IMR-90 (cell line): Measurements from ENCODE around the gene MRPL4. TPM values are rescaled to one million over a fixed set of nuclear protein-coding genes. Genes with fewer than 3 reads are reported as not detected.

Experiments
- ATAC-seq: fragments of 200-7000 bp; cut with Tn5 transposase; 2 replicates; pipeline ENCODE4 v1.9.1; 2020; ENCODE audit warnings: low read depth, mild to moderate bottlenecking, moderate library complexity
- BruUV-seq: library from RNA; stranded (reverse); fragments of 400-500 nt; replicated peaks from 2 replicates; lab custom pipeline; 2021; lab: Mats Ljungman, UMichigan
- CTCF ChIA-PET: fragments of 300-600 bp; formaldehyde crosslinking; extraction: SDS; loops from one replicate; lab custom pipeline; 2021; ENCODE audit warnings: antibody characterized with exemption; lab: Yijun Ruan, JAX
- POLR2A ChIA-PET: fragments of 300-600 bp; sonication (Branson Sonifier 250); formaldehyde crosslinking; loops from one replicate; lab custom pipeline; 2022; ENCODE audit warnings: antibody characterized with exemption; ENCODE audit not compliant: unreplicated experiment; lab: Charles Lee
- DNase-seq: peaks from one replicate; pipeline ENCODE4 v3.0.0; 2013
- H2AFZ ChIP-seq: replicated peaks from 2 replicates; pipeline ENCODE3; 2013; ENCODE audit warnings: low read length, mild to moderate bottlenecking; ENCODE audit not compliant: poor library complexity
- H2AK5ac ChIP-seq: 2 replicates; pipeline ENCODE4 v1.6.1; 2013; ENCODE audit warnings: low read depth, low read length, inconsistent platforms
- H2AK9ac ChIP-seq: replicated peaks from 2 replicates; pipeline ENCODE3; 2013; ENCODE audit warnings: mild to moderate bottlenecking, low read depth, low read length, moderate library complexity; ENCODE audit not compliant: poor library complexity
- H2BK120ac ChIP-seq: 2 replicates; pipeline ENCODE4 v1.6.1; 2013; ENCODE audit warnings: low read depth, low read length, inconsistent platforms
- H2BK15ac ChIP-seq: 3 replicates; pipeline ENCODE4 v1.6.1; 2013; ENCODE audit warnings: low read depth, low read length, inconsistent platforms
- H2BK20ac ChIP-seq: 2 replicates; pipeline ENCODE4 v1.6.1; 2013; ENCODE audit warnings: low read depth, mild to moderate bottlenecking, inconsistent platforms, low read length, moderate library complexity
- H2BK5ac ChIP-seq: 2 replicates; pipeline ENCODE4 v1.6.1; 2013; ENCODE audit warnings: mild to moderate bottlenecking, low read depth, low read length, inconsistent platforms; ENCODE audit not compliant: poor library complexity, severe bottlenecking
- H3K14ac ChIP-seq: replicated peaks from 2 replicates; pipeline ENCODE4 v1.6.1; 2013; ENCODE audit warnings: low read depth, low read length, inconsistent platforms
- H3K18ac ChIP-seq: 2 replicates; pipeline ENCODE4 v1.6.1; 2013; ENCODE audit warnings: low read depth, low read length, control low read depth
- H3K23ac ChIP-seq: 2 replicates; pipeline ENCODE4 v1.6.1; 2013; ENCODE audit warnings: low read depth, low read length, inconsistent platforms
- H3K27ac ChIP-seq: 2 replicates; pipeline ENCODE4 v1.5.1; 2013; ENCODE audit warnings: mild to moderate bottlenecking, control low read depth, low read length; ENCODE audit not compliant: insufficient read depth
- H3K27me3 ChIP-seq: 2 replicates; pipeline ENCODE4 v1.6.1; 2013; ENCODE audit warnings: low read length; ENCODE audit not compliant: control insufficient read depth, insufficient read depth
- H3K36me3 ChIP-seq: 2 replicates; pipeline ENCODE4 v1.6.1; 2013; ENCODE audit warnings: low read length, mixed read lengths; ENCODE audit not compliant: control insufficient read depth, insufficient read depth
- H3K4ac ChIP-seq: 2 replicates; pipeline ENCODE4 v1.6.1; 2013; ENCODE audit warnings: low read depth, low read length, inconsistent platforms
- H3K4me1 ChIP-seq: 2 replicates; pipeline ENCODE4 v1.6.1; 2013; ENCODE audit warnings: low read length, mixed read lengths; ENCODE audit not compliant: control insufficient read depth, insufficient read depth
- H3K4me2 ChIP-seq: 2 replicates; pipeline ENCODE4 v1.6.1; 2013; ENCODE audit warnings: low read depth, mild to moderate bottlenecking, control low read depth, low read length, moderate library complexity
- H3K4me3 ChIP-seq: 2 replicates; pipeline ENCODE4 v1.5.1; 2013; ENCODE audit warnings: low read depth, mild to moderate bottlenecking, control low read depth, low read length, moderate library complexity; ENCODE audit not compliant: insufficient read depth
- H3K56ac ChIP-seq: 2 replicates; pipeline ENCODE4 v1.6.1; 2013; ENCODE audit warnings: low read length, inconsistent platforms; ENCODE audit not compliant: insufficient read depth; ENCODE audit errors: extremely low read depth
- H3K79me1 ChIP-seq, 2 experiments: 2 replicates each; pipeline ENCODE4 v1.6.1; 2013; ENCODE audit warnings: low read length in 2 of 2, inconsistent platforms in 1 of 2, low read depth in 1 of 2
- H3K9ac ChIP-seq: 2 replicates; pipeline ENCODE4 v1.6.1; 2013; ENCODE audit warnings: low read depth, low read length, control low read depth
- H3K9me1 ChIP-seq: 2 replicates; pipeline ENCODE4 v1.6.1; 2013; ENCODE audit warnings: low read length, inconsistent platforms; ENCODE audit not compliant: insufficient read depth
- H3K9me3 ChIP-seq: 2 replicates; pipeline ENCODE4 v1.6.1; 2013; ENCODE audit warnings: low read length; ENCODE audit not compliant: control insufficient read depth, insufficient read depth
- H4K20me1 ChIP-seq: 2 replicates; pipeline ENCODE4 v1.6.1; 2013; ENCODE audit warnings: low read length, inconsistent platforms; ENCODE audit not compliant: insufficient read depth
- H4K5ac ChIP-seq: 2 replicates; pipeline ENCODE4 v1.6.1; 2013; ENCODE audit warnings: mild to moderate bottlenecking, low read depth, low read length, control low read depth
- H4K8ac ChIP-seq, 2 experiments: 2 replicates each; pipeline ENCODE4 v1.6.1; 2013; ENCODE audit warnings: low read depth in 2 of 2, low read length in 2 of 2, control low read depth in 1 of 2, inconsistent platforms in 1 of 2
- H4K91ac ChIP-seq: 2 replicates; pipeline ENCODE4 v1.6.1; 2013; ENCODE audit warnings: low read depth, low read length, inconsistent platforms; ENCODE audit not compliant: insufficient read depth
- BHLHE40 ChIP-seq: fragments of 150-350 bp; IDR thresholded peaks from 2 replicates; pipeline ENCODE4 v1.6.1; 2016; ENCODE audit warnings: mild to moderate bottlenecking, low read depth, low read length
- CEBPB ChIP-seq: IDR thresholded peaks from 2 replicates; pipeline ENCODE4 v1.6.1; 2012; ENCODE audit warnings: low read depth, low read length, improper control_type of control experiment
- CHD1 ChIP-seq: IDR thresholded peaks from 2 replicates; pipeline ENCODE4 v1.6.1; 2012; ENCODE audit warnings: low read depth, low read length, improper control_type of control experiment
- MAZ ChIP-seq: IDR thresholded peaks from 2 replicates; pipeline ENCODE4 v1.6.1; 2012; ENCODE audit warnings: low read depth, mild to moderate bottlenecking, low read length, improper control_type of control experiment, moderate library complexity, borderline replicate concordance
- RAD21 ChIP-seq: IDR thresholded peaks from 2 replicates; pipeline ENCODE4 v1.6.1; 2012; ENCODE audit warnings: low read length, improper control_type of control experiment
- SMC3 ChIP-seq: fragments of 150-350 bp; IDR thresholded peaks from 2 replicates; pipeline ENCODE4 v1.6.1; 2016; ENCODE audit warnings: low read depth, mild to moderate bottlenecking, antibody characterized with exemption, low read length, moderate library complexity
- WGBS, 2 experiments: methylation state at CpG; one replicate each; pipeline versions ENCODE4 v1.1.5 to v1.1.7; 2013; ENCODE audit warnings: missing lambda C conversion rate in 2 of 2; ENCODE audit not compliant: insufficient read length in 1 of 2; ENCODE audit errors: extremely low coverage in 2 of 2; 5-methylcytosine and 5-hydroxymethylcytosine counted together
- dilution Hi-C: fragments of 300-500 bp; cut with HindIII; formaldehyde crosslinking; loops from one replicate; pipeline ENCODE4 v1.14.3; 2018; ENCODE audit warnings: low sequenced_read_pairs; ENCODE audit not compliant: unreplicated experiment
- in situ Hi-C: fragments of 300-500 bp; cut with MboI; formaldehyde crosslinking; loops from 3 replicates; pipeline ENCODE4 v1.14.3; 2019; ENCODE audit warnings: low sequenced_read_pairs, inconsistent platforms, mixed read lengths
- intact Hi-C: fragments of 100-400 bp; cut with micrococcal nuclease; formaldehyde crosslinking; loops from 2 replicates; pipeline ENCODE4 v1.10.0; 2022
- polyA plus RNA-seq, 3 experiments: library from polyadenylated mRNA; depleted of rRNA; stranded (reverse); fragments of >200 nt; gene quantifications; 2 replicates each; pipeline ENCODE4 v1.2.3, GENCODE V29; 2012; ENCODE audit warnings: low replicate concordance in 1 of 3
- total RNA-seq: library from RNA; depleted of rRNA; stranded (reverse); fragments of >200 nt; gene quantifications from 2 replicates; pipeline ENCODE4 v1.2.3, GENCODE V29; 2012
- TF ChIP-seq, protein P1 (sequence below): fragments of 150-350 bp; IDR thresholded peaks from 2 replicates; pipeline ENCODE4 v1.6.1; 2017; ENCODE audit warnings: mild to moderate bottlenecking, antibody characterized with exemption, low read length, low read depth
- TF ChIP-seq, protein P2 (sequence below): fragments of 150-350 bp; IDR thresholded peaks from 2 replicates; pipeline ENCODE4 v1.6.1; 2016; ENCODE audit warnings: low read depth, mild to moderate bottlenecking, low read length, moderate library complexity, borderline replicate concordance
- TF ChIP-seq, protein P3 (sequence below): conservative IDR thresholded peaks from 2 replicates; pipeline ENCODE4 v1.5.1; 2012; ENCODE audit warnings: mild to moderate bottlenecking, low read depth, low read length, improper control_type of control experiment

Gene MRPL4
- total and polyA plus RNA-seq, 2 of the 4 experiments (the other 2 are of a cell fraction): 32.8 to 108 TPM

DNA sequence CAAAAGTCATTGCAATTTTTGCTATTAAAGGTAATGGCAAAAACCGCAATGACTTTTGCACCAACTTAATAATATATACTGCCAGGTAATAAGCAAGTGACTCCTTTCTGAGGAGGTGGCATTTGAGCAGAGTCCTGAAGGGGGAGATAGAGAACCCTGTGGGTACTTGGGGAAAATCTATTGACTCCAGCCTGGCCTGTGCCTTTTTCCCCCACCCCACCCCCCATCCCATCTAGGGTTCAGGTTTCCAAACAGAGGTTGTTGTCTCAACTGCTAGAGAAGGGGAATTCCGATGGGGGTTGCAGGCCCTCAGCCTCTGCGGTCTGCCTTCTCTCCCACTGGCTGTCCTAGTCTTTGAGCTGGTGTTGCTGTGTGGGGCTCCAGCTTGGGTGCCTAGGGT, 32.3 kb upstream of the MRPL4 start:
- POLR2A ChIA-PET: interaction anchor here (0.8 kb wide), 1 partner anchor 9 kb away, joined by 5 read pairs; no protein-coding TSS in a partner anchor
- no CpG with 5 or more reads among the region's 3 CpGs for whole genome bisulfite sequencing, 2 experiments
- intact Hi-C loops: loop anchor here (1.0 kb wide), 1 partner anchor 31 kb away; no protein-coding TSS in a partner anchor

More for the DNA sequence above, 32.3 kb upstream of the MRPL4 start:
- dilution Hi-C loops (no loop called here), in situ Hi-C loops (no loop called here)
- Histone ChIP-seq H3K4me3 (no peak overlapping the region), H3K79me1 (peaks cover 3 to 47% of the 10 kb centered on the region in 2 experiments; a peak in 3 of 4 replicates), H3K27ac (peak overlapping the region; percentile 7; the same call in 1 of the 2 replicates), H2BK120ac (no peak overlapping the region), H4K20me1 (peaks cover 7% of the 10 kb centered on the region; the same call in 1 of the 2 replicates), H3K4me1 (peaks cover 5% of the 10 kb centered on the region), H2AFZ (peak overlapping the region; percentile 49), H3K18ac (no peak overlapping the region), H4K91ac (no peak overlapping the region), H2BK15ac (no peak overlapping the region; the same call in 2 of the 3 replicates), H4K8ac (peak overlapping the region in 1 of 2 experiments; percentile 56; a peak in 1 of 4 replicates), H2BK20ac (no peak overlapping the region), H4K5ac (no peak overlapping the region), H3K9ac (no peak overlapping the region), H2AK9ac (peak overlapping the region; percentile 31), H3K27me3 (no peaks in the 10 kb centered on the region), H3K14ac (no peak overlapping the region), H3K9me3 (no peaks in the 10 kb centered on the region), H2BK5ac (no peak overlapping the region), H3K9me1 (peaks cover 13% of the 10 kb centered on the region; the same call in 1 of the 2 replicates), H3K23ac (no peak overlapping the region), H3K36me3 (peaks cover 37% of the 10 kb centered on the region), H3K4ac (peak overlapping the region; percentile 37; the same call in 1 of the 2 replicates), H2AK5ac (no peak overlapping the region; the same call in 1 of the 2 replicates), H3K4me2 (no peak overlapping the region), H3K56ac (no peak overlapping the region)
- ATAC-seq (peak; percentile 91), DNase-seq (peak; percentile 89)
- TF ChIP-seq, protein P1, sequence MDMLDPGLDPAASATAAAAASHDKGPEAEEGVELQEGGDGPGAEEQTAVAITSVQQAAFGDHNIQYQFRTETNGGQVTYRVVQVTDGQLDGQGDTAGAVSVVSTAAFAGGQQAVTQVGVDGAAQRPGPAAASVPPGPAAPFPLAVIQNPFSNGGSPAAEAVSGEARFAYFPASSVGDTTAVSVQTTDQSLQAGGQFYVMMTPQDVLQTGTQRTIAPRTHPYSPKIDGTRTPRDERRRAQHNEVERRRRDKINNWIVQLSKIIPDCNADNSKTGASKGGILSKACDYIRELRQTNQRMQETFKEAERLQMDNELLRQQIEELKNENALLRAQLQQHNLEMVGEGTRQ: no peak
- TF ChIP-seq CEBPB (no peak), RAD21 (peak; percentile 57), SMC3 (peak; percentile 44; the same call in 1 of the 2 replicates), MAZ (0 out of 2 replicates have a peak, but pooled peaks have one; percentile 58), CHD1 (0 out of 2 replicates have a peak, but pooled peaks have one; percentile 46), BHLHE40 (peak; percentile 23; the same call in 1 of the 2 replicates)
- TF ChIP-seq, protein P2, sequence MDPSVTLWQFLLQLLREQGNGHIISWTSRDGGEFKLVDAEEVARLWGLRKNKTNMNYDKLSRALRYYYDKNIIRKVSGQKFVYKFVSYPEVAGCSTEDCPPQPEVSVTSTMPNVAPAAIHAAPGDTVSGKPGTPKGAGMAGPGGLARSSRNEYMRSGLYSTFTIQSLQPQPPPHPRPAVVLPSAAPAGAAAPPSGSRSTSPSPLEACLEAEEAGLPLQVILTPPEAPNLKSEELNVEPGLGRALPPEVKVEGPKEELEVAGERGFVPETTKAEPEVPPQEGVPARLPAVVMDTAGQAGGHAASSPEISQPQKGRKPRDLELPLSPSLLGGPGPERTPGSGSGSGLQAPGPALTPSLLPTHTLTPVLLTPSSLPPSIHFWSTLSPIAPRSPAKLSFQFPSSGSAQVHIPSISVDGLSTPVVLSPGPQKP: no peak
- TF ChIP-seq, protein P3, sequence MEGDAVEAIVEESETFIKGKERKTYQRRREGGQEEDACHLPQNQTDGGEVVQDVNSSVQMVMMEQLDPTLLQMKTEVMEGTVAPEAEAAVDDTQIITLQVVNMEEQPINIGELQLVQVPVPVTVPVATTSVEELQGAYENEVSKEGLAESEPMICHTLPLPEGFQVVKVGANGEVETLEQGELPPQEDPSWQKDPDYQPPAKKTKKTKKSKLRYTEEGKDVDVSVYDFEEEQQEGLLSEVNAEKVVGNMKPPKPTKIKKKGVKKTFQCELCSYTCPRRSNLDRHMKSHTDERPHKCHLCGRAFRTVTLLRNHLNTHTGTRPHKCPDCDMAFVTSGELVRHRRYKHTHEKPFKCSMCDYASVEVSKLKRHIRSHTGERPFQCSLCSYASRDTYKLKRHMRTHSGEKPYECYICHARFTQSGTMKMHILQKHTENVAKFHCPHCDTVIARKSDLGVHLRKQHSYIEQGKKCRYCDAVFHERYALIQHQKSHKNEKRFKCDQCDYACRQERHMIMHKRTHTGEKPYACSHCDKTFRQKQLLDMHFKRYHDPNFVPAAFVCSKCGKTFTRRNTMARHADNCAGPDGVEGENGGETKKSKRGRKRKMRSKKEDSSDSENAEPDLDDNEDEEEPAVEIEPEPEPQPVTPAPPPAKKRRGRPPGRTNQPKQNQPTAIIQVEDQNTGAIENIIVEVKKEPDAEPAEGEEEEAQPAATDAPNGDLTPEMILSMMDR: peak; percentile 61
- no TSS peak for BruUV-seq
- CTCF ChIA-PET: interaction anchor here (0.6 to 0.7 kb wide), 3 partner anchors 10 to 226 kb away, joined by 3 to 4 read pairs (median 3); no protein-coding TSS in a partner anchor
